Adrenal gland (tissue), 5 donors: ENCODE measurements around the gene TBCB.

Experiments used
- POLR2A ChIP-seq, 2 donors: fragments of 450-650 bp; IDR thresholded peaks; one replicate each; pipeline ENCODE4 v1.6.1; 2017; ENCODE audit warnings: antibody characterized with exemption in 2 of 2, mild to moderate bottlenecking in 2 of 2, moderate library complexity in 1 of 2
- TF ChIP-seq, protein P1 (sequence below), 6 experiments: fragments of 450-650 bp in 4 of 6; fragments of 200-600 bp in 2 of 6; sonication (generic) in 1 of 6; IDR thresholded peaks; 1 replicate in 5 of 6; 2 replicates in 1 of 6; pipeline versions ENCODE4 v1.5.1 to v1.8.0; 2016 to 2021; ENCODE audit warnings: antibody characterized with exemption in 6 of 6, mild to moderate bottlenecking in 2 of 6, moderate library complexity in 1 of 6
- donor health status: DM: no; HTN: no; CAD: no.

DNA sequence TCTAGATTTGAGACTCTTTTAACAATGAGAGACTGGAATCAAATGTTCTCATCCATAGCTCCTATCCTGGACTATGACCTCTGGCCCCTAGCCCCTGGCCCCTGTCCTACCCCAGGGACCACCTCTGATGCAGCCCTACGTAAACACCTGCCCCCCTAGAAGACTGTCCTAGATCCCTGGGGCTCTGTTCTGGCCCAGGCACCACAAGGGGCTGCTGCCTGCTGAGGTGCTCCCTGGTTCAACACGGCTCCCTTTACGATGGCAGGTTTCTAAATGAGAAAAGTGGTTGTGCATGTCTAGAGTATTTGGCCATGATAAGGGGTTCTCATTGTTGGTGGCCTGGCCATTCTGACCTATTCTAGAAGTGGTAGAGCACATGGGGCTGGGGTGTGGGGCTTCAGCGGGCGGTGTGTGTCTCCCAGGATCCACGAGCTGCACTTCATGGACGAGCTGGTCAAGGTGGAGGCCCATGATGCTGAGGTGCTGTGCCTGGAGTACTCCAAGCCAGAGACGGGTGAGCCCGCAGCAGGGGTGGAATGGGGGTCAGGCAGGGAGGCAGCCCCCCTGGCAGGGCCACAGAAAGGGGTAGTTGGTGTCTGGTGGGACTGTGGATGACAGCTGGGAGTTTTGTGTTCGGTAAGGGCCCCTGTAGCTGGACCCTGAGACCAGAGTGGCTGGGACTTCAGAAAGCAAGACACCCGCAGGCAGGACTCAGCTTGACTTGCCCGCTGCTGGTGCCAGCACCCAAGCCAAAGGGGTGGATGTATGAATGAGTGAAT is 30.8 kb upstream of the TBCB start:
- TF ChIP-seq POLR2A (IDR thresholded peaks at IDR 0.05) = no peak
- TF ChIP-seq, protein P1, sequence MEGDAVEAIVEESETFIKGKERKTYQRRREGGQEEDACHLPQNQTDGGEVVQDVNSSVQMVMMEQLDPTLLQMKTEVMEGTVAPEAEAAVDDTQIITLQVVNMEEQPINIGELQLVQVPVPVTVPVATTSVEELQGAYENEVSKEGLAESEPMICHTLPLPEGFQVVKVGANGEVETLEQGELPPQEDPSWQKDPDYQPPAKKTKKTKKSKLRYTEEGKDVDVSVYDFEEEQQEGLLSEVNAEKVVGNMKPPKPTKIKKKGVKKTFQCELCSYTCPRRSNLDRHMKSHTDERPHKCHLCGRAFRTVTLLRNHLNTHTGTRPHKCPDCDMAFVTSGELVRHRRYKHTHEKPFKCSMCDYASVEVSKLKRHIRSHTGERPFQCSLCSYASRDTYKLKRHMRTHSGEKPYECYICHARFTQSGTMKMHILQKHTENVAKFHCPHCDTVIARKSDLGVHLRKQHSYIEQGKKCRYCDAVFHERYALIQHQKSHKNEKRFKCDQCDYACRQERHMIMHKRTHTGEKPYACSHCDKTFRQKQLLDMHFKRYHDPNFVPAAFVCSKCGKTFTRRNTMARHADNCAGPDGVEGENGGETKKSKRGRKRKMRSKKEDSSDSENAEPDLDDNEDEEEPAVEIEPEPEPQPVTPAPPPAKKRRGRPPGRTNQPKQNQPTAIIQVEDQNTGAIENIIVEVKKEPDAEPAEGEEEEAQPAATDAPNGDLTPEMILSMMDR (IDR thresholded peaks at IDR 0.05) = no peak
